DMS153 treated with DMSO at 0.1 percent for 48 hours (cell line): Measurements from ENCODE around the gene LITAF.
"Not testable (repeated sequence)": the region's sequence is repeated elsewhere in the genome, so short reads cannot be mapped to it uniquely, and the experiment has no call there.

ENCODE experiments used
- DNase-seq: peaks from one replicate; lab custom pipeline; 2025; ENCODE audit not compliant: unreplicated experiment; lab: John Stamatoyannopoulos, UW

The LITAF gene

DNA sequence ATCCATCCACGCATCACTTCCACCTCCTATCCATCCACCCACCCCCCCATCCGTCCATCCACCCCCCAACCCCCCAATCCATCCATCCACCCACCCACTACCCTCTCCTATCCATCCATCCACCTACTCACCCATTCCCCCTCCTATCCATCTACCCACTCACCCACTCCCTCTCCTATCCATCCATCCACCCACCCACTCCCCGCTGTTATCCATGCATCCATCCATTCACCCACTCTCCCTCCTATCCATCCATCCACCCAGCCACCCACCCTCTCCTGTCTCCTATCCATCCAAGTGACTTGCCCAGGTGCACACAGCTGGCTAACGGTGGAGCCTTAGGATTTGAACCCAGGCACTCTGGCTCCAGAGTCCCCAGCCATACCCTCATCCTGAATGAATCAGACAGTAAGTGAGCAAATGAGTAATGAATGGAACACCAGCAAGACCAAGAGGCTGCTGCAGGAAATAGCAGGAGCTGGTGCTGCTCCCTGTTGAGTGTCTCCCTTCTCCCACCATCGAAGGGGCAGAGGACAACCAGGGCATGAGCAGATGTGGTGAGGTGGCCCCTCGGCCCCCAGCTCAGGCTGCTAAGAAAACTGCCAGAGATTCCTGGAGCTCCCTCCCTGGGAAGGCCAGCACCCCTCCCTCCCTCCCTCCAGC is 62.5 kb downstream of the LITAF start:
- no peak for DNase-seq

GRCh38 chr16:11521055-11521454 is 65.7 kb downstream of the LITAF start:
- no peak for DNase-seq

DNA sequence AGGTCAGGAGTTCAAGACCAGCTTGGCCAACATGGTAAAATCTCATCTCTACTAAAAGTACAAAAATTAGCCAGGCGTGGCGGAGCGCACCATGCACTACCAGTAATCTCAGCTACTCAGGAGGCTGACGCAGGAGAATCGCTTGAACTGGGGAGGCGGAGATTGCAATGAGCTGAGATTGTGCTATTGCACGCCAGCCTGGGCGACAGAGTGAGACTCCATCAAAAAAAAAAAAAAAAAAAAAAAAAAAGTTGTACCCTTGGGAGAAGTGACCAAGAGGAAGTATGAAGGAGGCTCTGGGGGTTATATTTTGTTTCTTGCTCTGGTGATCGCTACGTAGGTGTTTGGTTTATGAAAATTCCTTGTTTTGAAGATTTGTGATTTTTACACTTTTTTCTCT is 66.3 kb downstream of the LITAF start:
- no peak for DNase-seq

GRCh38 chr16:11517961-11518360 is 68.8 kb downstream of the LITAF start:
- no peak for DNase-seq

- DNase-seq, result no peak
Observed at GRCh38 chr16:11515540-11516430, 70.9 kb downstream of the LITAF start.

- no peak for DNase-seq
Observed at GRCh38 chr16:11514283-11514682, 72.4 kb downstream of the LITAF start.

GRCh38 chr16:11513366-11513765 is 73.4 kb downstream of the LITAF start:
- not testable (repeated sequence) for DNase-seq

GRCh38 chr16:11511801-11512200 is 74.9 kb downstream of the LITAF start:
- no peak for DNase-seq

DNA sequence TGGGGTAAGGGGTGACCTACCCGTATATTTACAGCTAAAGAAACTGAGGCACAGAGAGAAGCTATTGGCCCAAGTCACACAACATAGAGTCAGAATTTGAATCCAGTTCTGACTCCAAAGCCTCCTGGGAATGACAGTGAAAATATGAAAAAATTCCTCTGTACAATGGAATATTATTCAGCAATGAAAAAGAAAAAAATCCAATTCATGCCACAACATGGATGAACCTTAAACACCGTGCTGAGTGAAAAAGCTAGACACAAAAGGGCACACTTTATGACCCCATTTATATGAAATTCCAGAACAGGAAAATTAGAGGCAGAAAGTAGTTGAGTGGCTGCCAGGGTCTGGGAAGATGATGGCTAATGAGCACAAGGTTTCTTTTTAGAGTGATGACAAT is 75.4 kb downstream of the LITAF start:
- no peak for DNase-seq

DNA sequence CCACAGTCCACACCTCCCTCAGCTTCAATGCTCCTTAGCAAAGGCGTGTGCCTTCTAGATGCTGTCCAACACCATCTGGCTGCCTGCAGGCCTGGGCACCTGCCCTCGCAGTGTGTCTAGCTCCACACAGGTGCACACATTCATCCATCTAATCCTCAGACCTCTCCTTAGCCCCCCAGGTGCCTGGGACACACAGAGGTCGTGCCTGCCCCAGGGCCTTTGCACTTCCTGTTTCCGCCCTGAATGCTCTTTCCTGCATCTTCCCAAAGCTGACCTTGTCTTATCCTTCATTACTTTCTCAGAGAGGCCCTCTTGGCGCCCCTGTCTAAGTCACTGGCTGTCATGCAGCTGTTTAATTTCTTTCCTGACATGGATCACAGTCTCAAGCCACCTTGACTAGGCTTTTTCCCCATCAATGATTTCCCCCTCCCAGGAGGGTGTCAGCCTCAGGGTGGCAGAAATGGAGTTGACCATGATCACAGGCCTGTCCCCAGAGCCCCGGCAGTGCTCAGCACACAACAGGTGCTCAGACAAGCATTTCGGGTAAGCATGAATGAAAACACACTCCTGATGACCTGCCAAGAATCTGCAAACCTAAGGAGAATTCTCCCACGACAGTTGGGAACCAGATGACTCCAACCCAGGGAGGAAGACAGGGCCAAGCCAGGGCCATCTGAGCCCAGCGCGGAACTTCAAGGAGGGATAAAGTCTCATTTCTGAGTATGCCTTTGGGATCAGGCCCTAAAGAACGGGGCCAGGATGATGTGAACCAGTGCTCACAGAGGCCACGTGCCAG is 76.3 kb downstream of the LITAF start:
- DNase-seq, result no peak

DNA sequence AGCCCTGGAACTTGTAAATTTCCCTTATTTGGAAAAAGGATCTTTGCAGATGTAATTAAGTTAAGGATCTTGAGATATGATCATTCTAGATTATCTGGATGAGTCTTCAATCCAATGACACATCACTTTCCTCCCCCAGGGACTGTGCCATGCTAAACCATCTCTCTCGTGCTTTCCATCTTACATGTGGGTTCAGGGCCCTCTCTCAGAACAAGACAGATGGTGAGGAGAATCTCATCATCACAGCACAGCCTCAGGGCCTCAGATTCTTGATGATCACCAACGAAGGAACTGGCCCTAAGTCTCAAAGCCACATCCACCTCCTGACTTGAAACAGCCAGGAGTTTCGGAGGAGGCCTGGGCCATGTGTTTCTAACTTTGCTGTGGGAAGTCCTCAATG is 78.7 kb downstream of the LITAF start:
- DNase-seq, result no peak

DNA sequence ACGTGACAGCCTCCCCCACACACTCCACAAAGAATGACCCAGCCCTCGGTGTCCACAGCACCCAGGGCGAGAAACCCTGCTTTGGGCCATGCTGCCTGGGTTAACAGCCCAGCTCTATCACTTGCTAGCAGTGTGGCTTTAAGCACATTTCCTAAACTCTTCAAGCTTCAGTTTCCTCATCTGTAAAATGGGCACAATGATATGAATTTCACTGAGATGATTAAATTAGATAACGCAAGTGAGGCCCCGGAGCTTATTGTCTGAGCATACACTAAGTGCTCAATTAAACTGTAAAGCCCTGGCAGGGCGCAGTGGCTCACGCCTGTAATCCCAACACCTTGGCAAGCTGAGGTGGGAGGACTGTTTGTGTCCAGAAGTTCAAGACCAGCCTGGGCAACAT is 79.4 kb downstream of the LITAF start:
- no peak for DNase-seq

DNA sequence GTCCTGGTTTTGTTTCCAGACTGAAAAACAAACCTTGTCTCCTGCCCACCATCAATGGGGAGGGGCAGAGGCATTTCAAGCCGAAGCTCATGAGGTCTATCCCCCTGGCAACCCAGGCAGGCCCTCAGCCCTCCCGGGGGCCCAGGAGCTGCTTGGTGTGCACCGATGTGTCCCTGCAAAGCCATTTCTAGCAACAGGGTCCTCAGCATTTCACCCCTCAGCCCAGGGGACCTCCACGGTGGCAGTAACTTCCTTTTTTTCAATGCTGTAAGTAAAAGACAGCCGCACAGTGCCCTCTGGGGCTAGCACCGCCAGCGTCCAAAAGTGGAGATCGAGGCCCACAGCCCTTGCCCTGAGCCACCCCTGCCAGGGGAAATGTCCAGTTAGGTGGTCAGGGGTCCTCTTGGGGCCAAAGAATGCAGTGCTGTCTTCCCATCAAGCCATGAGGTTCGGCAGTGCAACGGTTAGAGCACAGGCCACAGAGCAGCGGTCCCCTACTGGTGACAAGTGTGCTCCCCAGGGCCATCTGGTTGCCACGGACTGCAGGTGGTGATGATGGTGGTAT is 79.9 kb downstream of the LITAF start:
- DNase-seq, result no peak

DNA sequence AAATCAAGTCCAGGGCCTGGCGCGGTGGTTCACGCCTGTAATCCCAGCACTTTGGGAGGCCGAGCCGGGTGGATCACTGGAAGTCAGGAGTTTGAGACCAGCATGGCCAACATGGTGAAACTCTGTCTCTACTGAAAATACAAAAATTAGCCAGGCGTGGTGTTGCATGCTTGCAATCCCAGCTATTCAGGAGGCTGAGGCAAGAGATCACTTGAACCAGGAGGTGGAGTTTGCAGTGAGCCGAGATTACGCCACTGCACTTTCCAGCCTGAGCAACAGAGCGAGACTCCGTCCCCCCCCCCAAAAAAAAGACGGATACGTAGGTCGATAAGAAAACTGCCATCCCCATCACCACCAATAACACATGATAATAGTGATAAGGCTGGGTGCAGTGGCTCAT is 82.5 kb downstream of the LITAF start:
- not testable (repeated sequence) for DNase-seq

- no peak for DNase-seq
Observed at GRCh38 chr16:11503566-11503965, 83.2 kb downstream of the LITAF start.

DNA sequence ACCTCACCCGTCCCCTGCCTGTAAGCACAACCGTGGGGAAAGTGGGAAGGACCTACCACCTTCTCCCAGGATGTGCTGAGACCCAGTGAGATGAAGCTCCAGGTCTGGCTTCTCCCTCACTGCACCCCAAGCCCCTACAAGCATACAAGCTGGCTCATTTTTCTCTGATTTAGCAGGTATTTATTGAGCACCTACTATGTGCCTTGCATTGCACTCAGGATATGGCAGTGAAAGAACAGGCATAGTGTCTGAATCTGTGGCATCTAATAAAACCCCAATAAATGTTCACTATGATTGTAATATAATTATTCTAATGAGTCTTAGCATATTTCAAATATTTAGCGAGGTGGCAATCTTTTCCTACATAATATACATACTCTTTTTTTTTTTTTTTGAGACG is 84.5 kb downstream of the LITAF start:
- DNase-seq, result no peak

DNA sequence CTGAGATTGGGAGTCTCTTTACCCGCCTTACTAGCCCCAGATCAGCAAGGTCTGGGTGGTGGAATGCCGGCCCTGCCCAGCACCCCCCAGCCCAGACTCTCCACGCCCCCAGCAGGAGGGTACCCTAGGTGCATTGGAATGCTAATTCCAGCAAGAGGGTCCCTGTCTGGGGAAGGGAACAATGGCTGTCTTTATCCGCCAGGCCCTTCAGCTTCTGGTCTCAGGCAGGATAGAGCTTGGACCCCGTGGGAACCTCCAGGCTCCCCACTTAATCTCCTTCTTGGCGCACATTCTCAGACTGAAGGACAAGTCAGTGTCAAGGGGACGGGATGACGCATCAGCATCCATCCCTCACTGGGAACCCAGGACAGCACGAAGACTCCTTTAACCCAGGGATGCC is 85.1 kb downstream of the LITAF start:
- DNase-seq, result no peak

DNA sequence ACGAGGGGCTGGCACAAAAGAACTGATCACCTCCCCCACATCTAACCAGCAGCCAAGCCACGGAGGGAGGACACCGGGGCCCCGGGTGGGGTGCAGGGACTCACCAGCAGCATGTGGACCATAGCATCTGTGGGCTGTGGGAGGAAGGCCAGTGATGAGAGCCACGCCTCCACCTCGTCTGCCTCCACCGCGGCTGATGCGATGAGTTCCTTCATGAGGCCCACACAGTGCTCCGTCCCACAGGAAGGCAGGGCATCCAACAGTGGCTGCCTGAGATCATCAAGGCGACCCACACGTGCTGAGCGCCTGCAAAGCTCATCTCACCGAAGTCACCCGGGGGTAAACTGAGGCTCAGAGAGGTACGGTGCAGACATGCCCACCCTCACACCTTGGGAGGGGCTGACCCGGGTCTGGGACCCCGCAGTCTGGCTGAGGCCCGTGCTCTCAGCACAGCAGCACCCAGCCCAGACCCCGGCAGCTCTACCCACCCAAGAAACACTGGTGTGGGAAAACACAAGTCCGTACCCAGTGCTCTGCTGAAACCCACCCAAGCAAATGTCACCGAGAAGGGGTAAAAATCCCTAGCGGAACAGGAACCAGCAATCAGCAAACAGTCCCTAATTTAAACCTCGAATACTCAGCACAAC is 85.9 kb downstream of the LITAF start:
- no peak for DNase-seq

GRCh38 chr16:11499295-11500089 is 87.2 kb downstream of the LITAF start:
- DNase-seq, result no peak

- no peak for DNase-seq
Observed at GRCh38 chr16:11498683-11499082, 88.0 kb downstream of the LITAF start.
